NCI-H2227 (cell line): ENCODE data around the gene CADM4.
"Not testable (repeated sequence)": the region's sequence is repeated elsewhere in the genome, so short reads cannot be mapped to it uniquely, and the experiment has no call there.

Experiments used
- DNase-seq: peaks from one replicate; lab custom pipeline; 2025; ENCODE audit not compliant: unreplicated experiment; lab: John Stamatoyannopoulos, UW

Gene CADM4

GRCh38 chr19:43609872-43610271 lies 29.8 kb downstream of the CADM4 start:
- no peak for DNase-seq

- no peak for DNase-seq
Observed at GRCh38 chr19:43607238-43608205, 32.1 kb downstream of the CADM4 start.

GRCh38 chr19:43606569-43607229 lies 33.0 kb downstream of the CADM4 start:
- DNase-seq = no peak

GRCh38 chr19:43605875-43606568 lies 33.6 kb downstream of the CADM4 start:
- DNase-seq = peak; percentile 30

GRCh38 chr19:43600326-43600725 lies 39.3 kb downstream of the CADM4 start:
- DNase-seq = not testable (repeated sequence)

- DNase-seq = no peak
Observed at GRCh38 chr19:43599635-43600295, 39.9 kb downstream of the CADM4 start.

GRCh38 chr19:43598445-43599240 lies 41.0 kb downstream of the CADM4 start:
- DNase-seq = no peak

- DNase-seq = no peak
Observed at GRCh38 chr19:43597876-43598275, 41.8 kb downstream of the CADM4 start.

GRCh38 chr19:43596842-43597461 lies 42.7 kb downstream of the CADM4 start:
- no peak for DNase-seq

- peak; percentile 99 for DNase-seq
Observed at GRCh38 chr19:43595999-43596841, 43.4 kb downstream of the CADM4 start, which contains the start of the genes IRGQ and ZNF576. Gene IRGQ, minus strand, starts transcription at chr19:43596134. Its CDS starts 796 bp downstream, at chr19:43595338. Gene ZNF576, plus strand, starts transcription at chr19:43596595. Its CDS starts 514 bp downstream, at chr19:43597109.

- no peak for DNase-seq
Observed at GRCh38 chr19:43595605-43595998, 44.0 kb downstream of the CADM4 start.

- DNase-seq = peak; percentile 75
Observed at GRCh38 chr19:43594710-43595604, 44.7 kb downstream of the CADM4 start.

GRCh38 chr19:43594081-43594697 lies 45.5 kb downstream of the CADM4 start:
- DNase-seq = no peak

GRCh38 chr19:43592800-43593350 lies 46.8 kb downstream of the CADM4 start:
- no peak for DNase-seq

- DNase-seq = no peak
Observed at GRCh38 chr19:43591904-43592772, 47.5 kb downstream of the CADM4 start.

- DNase-seq = no peak
Observed at GRCh38 chr19:43589678-43590077, 50.0 kb downstream of the CADM4 start.
